Endothelial cell of umbilical vein (primary cell): ENCODE results near the gene HECW1. TPM values are rescaled to one million over a fixed set of nuclear protein-coding genes. Genes with fewer than 3 reads are reported as not detected.

Experiments
- BruUV-seq: library from RNA; stranded (reverse); fragments of 400-500 nt; replicated peaks from 2 replicates; lab custom pipeline; 2021; lab: Mats Ljungman, UMichigan
- CTCF ChIA-PET: fragments of 300-600, 350-600 bp; sonication (Branson Sonifier 250); formaldehyde crosslinking; loops from one replicate; lab custom pipeline; 2021; ENCODE audit warnings: antibody characterized with exemption, inconsistent platforms; lab: Charles Lee
- POLR2A ChIA-PET: fragments of 300-600, 350-600 bp; sonication (Branson Sonifier 250); formaldehyde crosslinking; loops from one replicate; lab custom pipeline; 2021; ENCODE audit warnings: antibody characterized with exemption, inconsistent platforms; lab: Charles Lee
- DNase-seq: peaks from one replicate; pipeline ENCODE4 v3.0.0-alpha.2; 2011; ENCODE audit warnings: low read depth, low spot score
- FAIRE-seq: peaks from 2 replicates; lab custom pipeline; 2011; peaks lifted over from hg19 to GRCh38; lab: Jason Lieb, UNC
- H2AFZ ChIP-seq: 2 replicates; pipeline ENCODE4 v1.6.0; 2012; ENCODE audit warnings: low read depth, low read length, control low read depth, inconsistent platforms
- H3K27ac ChIP-seq: 2 replicates; pipeline ENCODE4 v1.5.1; 2011; ENCODE audit warnings: low read depth, mild to moderate bottlenecking, control low read depth, low read length, moderate library complexity; ENCODE audit not compliant: insufficient read depth
- H3K27me3 ChIP-seq, 2 experiments: 2 replicates each; pipeline versions ENCODE4 v1.6.0 to v1.6.1; 2011; ENCODE audit warnings: low read length in 2 of 2, mixed read lengths in 1 of 2; ENCODE audit not compliant: control insufficient read depth in 2 of 2, insufficient read depth in 2 of 2
- H3K36me3 ChIP-seq, 2 experiments: 2 replicates in 1 of 2; 3 replicates in 1 of 2; pipeline ENCODE4 v1.5.1; 2011; ENCODE audit warnings: low read length in 2 of 2, mild to moderate bottlenecking in 1 of 2, moderate library complexity in 1 of 2; ENCODE audit not compliant: control insufficient read depth in 2 of 2, insufficient read depth in 2 of 2; ENCODE audit errors: extremely low read depth in 1 of 2
- H3K4me1 ChIP-seq: 3 replicates; pipeline ENCODE4 v1.5.1; 2011; ENCODE audit warnings: mild to moderate bottlenecking, low read length; ENCODE audit not compliant: control insufficient read depth, insufficient read depth; ENCODE audit errors: extremely low read depth
- H3K4me2 ChIP-seq: 2 replicates; pipeline ENCODE4 v1.6.1; 2011; ENCODE audit warnings: low read length, control low read depth, mixed read lengths; ENCODE audit not compliant: insufficient read depth
- H3K4me3 ChIP-seq, 3 experiments: fragments of 200-600 bp in 1 of 3; sonication (generic), shearing (Covaris generic) in 1 of 3; replicated peaks in 1 of 3; 2 replicates each; pipeline ENCODE4 v1.5.1; 2011 to 2016; ENCODE audit warnings: control low read depth in 3 of 3, low read length in 3 of 3, mild to moderate bottlenecking in 2 of 3, inconsistent platforms in 1 of 3, low read depth in 1 of 3, moderate library complexity in 1 of 3; ENCODE audit not compliant: insufficient read depth in 1 of 3
- H3K79me2 ChIP-seq: 2 replicates; pipeline ENCODE4 v1.6.0; 2012; ENCODE audit warnings: low read length, inconsistent platforms; ENCODE audit not compliant: control insufficient read depth, insufficient read depth
- H3K9ac ChIP-seq: replicated peaks from 2 replicates; pipeline ENCODE3; 2011; ENCODE audit warnings: low read length, control low read depth; ENCODE audit not compliant: insufficient read depth; ENCODE audit errors: extremely low read depth
- H3K9me1 ChIP-seq: replicated peaks from 3 replicates; pipeline ENCODE4 v1.6.0; 2011; ENCODE audit warnings: mild to moderate bottlenecking, low read length; ENCODE audit not compliant: control insufficient read depth, insufficient read depth; ENCODE audit errors: extremely low read depth
- H3K9me3 ChIP-seq: replicated peaks from 2 replicates; pipeline ENCODE4 v1.5.1; 2012; ENCODE audit warnings: low read length, inconsistent platforms; ENCODE audit not compliant: control insufficient read depth, insufficient read depth
- H4K20me1 ChIP-seq: replicated peaks from 2 replicates; pipeline ENCODE3; 2011; ENCODE audit warnings: mild to moderate bottlenecking, low read length; ENCODE audit not compliant: control insufficient read depth, insufficient read depth; ENCODE audit errors: extremely low read depth
- EZH2 ChIP-seq: IDR thresholded peaks from 2 replicates; pipeline ENCODE4 v1.6.1; 2012; ENCODE audit warnings: borderline replicate concordance, low read depth, mild to moderate bottlenecking, moderate library complexity, low read length, inconsistent platforms; ENCODE audit not compliant: severe bottlenecking
- FOS ChIP-seq: IDR thresholded peaks from 2 replicates; pipeline ENCODE4 v1.6.1; 2011; ENCODE audit warnings: mild to moderate bottlenecking, low read length, moderate library complexity, borderline replicate concordance; ENCODE audit not compliant: insufficient read depth
- GATA2 ChIP-seq: IDR thresholded peaks from 2 replicates; pipeline ENCODE4 v1.7.0; 2011; ENCODE audit warnings: low read depth, mild to moderate bottlenecking, moderate library complexity, mixed read lengths, low read length; ENCODE audit not compliant: insufficient read length, insufficient read depth
- JUN ChIP-seq: IDR thresholded peaks from 2 replicates; pipeline ENCODE4 v1.6.1; 2011; ENCODE audit warnings: borderline replicate concordance, low read depth; ENCODE audit not compliant: insufficient read length, insufficient read depth
- MYC ChIP-seq: IDR thresholded peaks from one replicate; pipeline ENCODE4 v1.6.1; 2011; ENCODE audit warnings: mild to moderate bottlenecking, low read depth, low read length
- POLR2A ChIP-seq: IDR thresholded peaks from 2 replicates; pipeline ENCODE4 v1.6.1; 2012; ENCODE audit warnings: low read depth, mild to moderate bottlenecking, control low read depth, low read length
- POLR2AphosphoS5 ChIP-seq: IDR thresholded peaks from 2 replicates; pipeline ENCODE4 v1.6.1; 2012; ENCODE audit warnings: low read depth, mild to moderate bottlenecking, control low read depth, low read length, moderate library complexity; ENCODE audit not compliant: insufficient read depth
- dilution Hi-C: fragments of 300-500 bp; cut with MboI; formaldehyde crosslinking; loops from one replicate; pipeline ENCODE4 v1.15.0; 2019; ENCODE audit warnings: low sequenced_read_pairs; ENCODE audit not compliant: extremely low pct_ligation_motif_present
- intact Hi-C: fragments of 100-400 bp; cut with micrococcal nuclease; formaldehyde crosslinking; loops from one replicate; pipeline ENCODE4 v1.10.0; 2022
- polyA plus RNA-seq, 4 experiments: library from polyadenylated mRNA; depleted of rRNA in 3 of 4; stranded (reverse) in 3 of 4; unstranded in 1 of 4; fragments of >200 nt; gene quantifications; 2 replicates each; pipeline versions ENCODE4 v1.2.1 to v1.2.3, GENCODE V29; 2011 to 2012; ENCODE audit warnings: missing spikeins in 1 of 4
- total RNA-seq: library from RNA; stranded (reverse); gene quantifications from 2 replicates; pipeline ENCODE4 v1.2.3, GENCODE V29; 2021
- TF ChIP-seq, protein P1 (sequence below): IDR thresholded peaks from 2 replicates; pipeline ENCODE4 v1.6.1; 2011; ENCODE audit not compliant: insufficient read depth, insufficient read length
- TF ChIP-seq, protein P2 (sequence below), 2 donors: IDR thresholded peaks; 1 replicate in 1 of 2; 2 replicates in 1 of 2; pipeline ENCODE4 v1.5.1; 2011; ENCODE audit warnings: low read length in 2 of 2, mild to moderate bottlenecking in 2 of 2, moderate library complexity in 2 of 2, control low read depth in 1 of 2, inconsistent platforms in 1 of 2, low read depth in 1 of 2; ENCODE audit not compliant: insufficient read depth in 1 of 2; ENCODE audit errors: extremely low read depth in 1 of 2

The HECW1 gene
- total and polyA plus RNA-seq, 2 donors (not counting 3 experiments of a cell fraction or from before 2014, with no cell fraction given), result not detected

DNA sequence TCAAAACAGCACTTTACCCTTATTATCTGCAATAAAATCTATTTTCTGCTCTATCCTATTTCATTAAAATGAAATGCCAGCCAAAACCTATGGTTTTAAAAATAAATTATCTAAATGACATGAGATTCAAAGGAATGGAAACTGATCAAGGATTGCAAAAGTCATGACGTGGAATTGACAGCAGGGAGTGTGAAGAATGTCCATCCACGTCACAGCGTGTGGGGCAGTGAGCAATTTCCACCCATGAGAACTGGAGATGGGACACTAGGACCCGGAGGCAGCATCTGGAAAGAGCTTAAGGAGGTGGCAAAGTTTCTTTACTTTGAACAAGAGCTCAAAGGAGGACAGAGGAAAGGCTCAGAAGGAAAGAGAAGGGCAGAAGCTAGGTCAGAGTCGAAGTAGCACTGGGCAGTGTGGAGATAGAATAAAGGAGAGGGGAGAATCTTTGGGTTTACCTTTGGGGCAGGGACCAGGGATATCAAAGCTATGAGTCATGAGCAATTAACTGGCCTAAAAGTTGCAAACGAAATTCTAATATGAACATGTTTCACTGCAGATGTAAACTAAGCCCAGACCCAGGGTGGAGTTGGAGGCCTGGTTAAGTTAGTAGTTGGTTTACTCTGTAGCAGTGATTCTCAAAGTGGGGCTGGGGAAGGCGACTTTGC, 445.5 kb downstream of the HECW1 start:
- no peak overlapping the region for H3K27ac ChIP-seq
- H3K9ac ChIP-seq, result no peak overlapping the region
- DNase-seq, result no peak
- H3K9me3 ChIP-seq, result no peaks in the 10 kb centered on the region
- H3K27me3 ChIP-seq, result peaks cover 19 to 29% of the 10 kb centered on the region in 2 experiments
- POLR2A ChIA-PET, result no interaction called here
- no peak overlapping the region for H3K4me2 ChIP-seq
- intact Hi-C loops, result no loop called here
- BruUV-seq, result no TSS peak
- H4K20me1 ChIP-seq, result no peaks in the 10 kb centered on the region
- FAIRE-seq, result no peak
- H3K36me3 ChIP-seq, result no peaks in the 10 kb centered on the region
- no peak overlapping the region for H3K4me3 ChIP-seq
- no peaks in the 10 kb centered on the region for H3K4me1 ChIP-seq
- H3K79me2 ChIP-seq, result no peaks in the 10 kb centered on the region
- TF ChIP-seq JUN, result no peak
- no peak for TF ChIP-seq POLR2A
- TF ChIP-seq, protein P1, sequence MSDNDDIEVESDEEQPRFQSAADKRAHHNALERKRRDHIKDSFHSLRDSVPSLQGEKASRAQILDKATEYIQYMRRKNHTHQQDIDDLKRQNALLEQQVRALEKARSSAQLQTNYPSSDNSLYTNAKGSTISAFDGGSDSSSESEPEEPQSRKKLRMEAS, result no peak
- TF ChIP-seq, protein P2, sequence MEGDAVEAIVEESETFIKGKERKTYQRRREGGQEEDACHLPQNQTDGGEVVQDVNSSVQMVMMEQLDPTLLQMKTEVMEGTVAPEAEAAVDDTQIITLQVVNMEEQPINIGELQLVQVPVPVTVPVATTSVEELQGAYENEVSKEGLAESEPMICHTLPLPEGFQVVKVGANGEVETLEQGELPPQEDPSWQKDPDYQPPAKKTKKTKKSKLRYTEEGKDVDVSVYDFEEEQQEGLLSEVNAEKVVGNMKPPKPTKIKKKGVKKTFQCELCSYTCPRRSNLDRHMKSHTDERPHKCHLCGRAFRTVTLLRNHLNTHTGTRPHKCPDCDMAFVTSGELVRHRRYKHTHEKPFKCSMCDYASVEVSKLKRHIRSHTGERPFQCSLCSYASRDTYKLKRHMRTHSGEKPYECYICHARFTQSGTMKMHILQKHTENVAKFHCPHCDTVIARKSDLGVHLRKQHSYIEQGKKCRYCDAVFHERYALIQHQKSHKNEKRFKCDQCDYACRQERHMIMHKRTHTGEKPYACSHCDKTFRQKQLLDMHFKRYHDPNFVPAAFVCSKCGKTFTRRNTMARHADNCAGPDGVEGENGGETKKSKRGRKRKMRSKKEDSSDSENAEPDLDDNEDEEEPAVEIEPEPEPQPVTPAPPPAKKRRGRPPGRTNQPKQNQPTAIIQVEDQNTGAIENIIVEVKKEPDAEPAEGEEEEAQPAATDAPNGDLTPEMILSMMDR (IDR thresholded peaks at IDR 0.05; ENCODE audit: extremely low read depth in 1 of 2, insufficient read depth in 1 of 2, low read depth in 1 of 2, low read length in 2 of 2), result no peak
- no peak for TF ChIP-seq GATA2
- TF ChIP-seq POLR2AphosphoS5, result no peak
- TF ChIP-seq EZH2, result no peak
- no peak for TF ChIP-seq FOS
- no peak for TF ChIP-seq MYC
- H3K9me1 ChIP-seq, result no peaks in the 10 kb centered on the region
- no peak overlapping the region for H2AFZ ChIP-seq
- dilution Hi-C loops, result no loop called here
- CTCF ChIA-PET, result interaction anchor here (0.7 kb wide), 1 partner anchor 118 kb away, joined by 3 read pairs; no protein-coding TSS in a partner anchor
